ENCODE data around the gene DNAJC13. TPM values are rescaled to one million over a fixed set of nuclear protein-coding genes. Genes with fewer than 3 reads are reported as not detected.

The DNAJC13 gene
- total RNA-seq, 1 donor from 2014 or later, result 34.2 TPM

DNA sequence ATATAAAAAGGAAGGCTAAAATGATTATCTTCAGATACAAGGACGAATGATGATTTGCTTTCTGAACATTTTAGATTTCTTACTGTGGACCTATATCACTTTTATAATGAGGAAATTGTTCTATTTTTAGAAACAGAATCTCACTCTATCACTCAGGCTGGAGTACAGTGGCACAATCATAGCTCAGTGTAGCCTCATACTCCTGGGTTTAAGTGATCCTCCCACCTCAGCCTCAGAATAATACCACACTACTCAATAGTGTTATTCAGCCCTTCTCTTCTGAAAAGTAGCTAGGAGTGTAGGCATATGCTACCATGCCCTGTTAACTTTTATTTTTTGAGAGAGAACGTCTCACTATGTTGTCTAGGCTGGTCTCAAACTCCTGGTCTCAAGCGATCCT is 15.8 kb downstream of the DNAJC13 start:
- TF ChIP-seq, protein P1, sequence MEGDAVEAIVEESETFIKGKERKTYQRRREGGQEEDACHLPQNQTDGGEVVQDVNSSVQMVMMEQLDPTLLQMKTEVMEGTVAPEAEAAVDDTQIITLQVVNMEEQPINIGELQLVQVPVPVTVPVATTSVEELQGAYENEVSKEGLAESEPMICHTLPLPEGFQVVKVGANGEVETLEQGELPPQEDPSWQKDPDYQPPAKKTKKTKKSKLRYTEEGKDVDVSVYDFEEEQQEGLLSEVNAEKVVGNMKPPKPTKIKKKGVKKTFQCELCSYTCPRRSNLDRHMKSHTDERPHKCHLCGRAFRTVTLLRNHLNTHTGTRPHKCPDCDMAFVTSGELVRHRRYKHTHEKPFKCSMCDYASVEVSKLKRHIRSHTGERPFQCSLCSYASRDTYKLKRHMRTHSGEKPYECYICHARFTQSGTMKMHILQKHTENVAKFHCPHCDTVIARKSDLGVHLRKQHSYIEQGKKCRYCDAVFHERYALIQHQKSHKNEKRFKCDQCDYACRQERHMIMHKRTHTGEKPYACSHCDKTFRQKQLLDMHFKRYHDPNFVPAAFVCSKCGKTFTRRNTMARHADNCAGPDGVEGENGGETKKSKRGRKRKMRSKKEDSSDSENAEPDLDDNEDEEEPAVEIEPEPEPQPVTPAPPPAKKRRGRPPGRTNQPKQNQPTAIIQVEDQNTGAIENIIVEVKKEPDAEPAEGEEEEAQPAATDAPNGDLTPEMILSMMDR (IDR thresholded peaks at IDR 0.05; ENCODE audit: insufficient read depth, low read length, severe bottlenecking), result no peak
- FAIRE-seq (no peak), DNase-seq (ENCODE audit: low read depth) (no peak)
- H3K36me3 ChIP-seq (ENCODE audit: control insufficient read depth, insufficient read depth, low read length), result no peaks in the 10 kb centered on the region
- no peak overlapping the region for H3K4me3 ChIP-seq (ENCODE audit: low read depth, low read length)
- H3K27me3 ChIP-seq (ENCODE audit: control insufficient read depth, insufficient read depth, low read length), result no peaks in the 10 kb centered on the region

DNA sequence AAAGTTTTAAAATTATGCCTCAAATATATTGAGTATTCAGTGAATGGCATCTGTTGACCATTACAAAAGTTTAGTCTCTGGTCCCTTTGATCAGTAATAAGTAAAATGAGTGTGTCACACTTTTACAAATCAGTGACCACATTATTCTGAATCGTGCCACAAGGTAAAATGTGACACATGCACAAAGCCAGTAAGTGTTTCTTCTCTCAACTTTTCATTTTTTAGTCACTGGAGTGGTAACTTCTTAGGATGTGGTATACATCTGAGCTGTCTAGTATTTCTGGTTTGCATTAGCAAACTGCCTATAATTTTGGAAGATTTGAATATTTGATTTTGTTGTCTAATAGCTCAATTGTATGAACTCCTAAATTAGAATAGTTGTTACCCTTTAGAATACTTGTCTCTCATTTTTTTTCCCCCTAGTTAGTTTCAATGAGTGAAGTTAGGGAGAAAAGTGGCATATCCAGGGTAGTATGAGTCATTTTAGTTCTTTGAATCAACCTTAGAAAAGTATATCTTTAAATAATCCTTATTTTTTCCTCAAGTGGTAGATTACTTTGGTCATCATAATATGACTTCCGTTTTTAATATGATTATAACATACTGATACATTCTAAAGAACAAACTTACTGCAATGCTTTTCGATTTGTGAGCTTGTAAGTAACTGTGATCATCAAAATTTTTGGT is 18.1 kb downstream of the DNAJC13 start:
- no peaks in the 10 kb centered on the region for H3K36me3 ChIP-seq (ENCODE audit: control insufficient read depth, insufficient read depth, low read length)
- no peaks in the 10 kb centered on the region for H3K27me3 ChIP-seq (ENCODE audit: control insufficient read depth, insufficient read depth, low read length)
- DNase-seq (ENCODE audit: low read depth) (no peak), FAIRE-seq (no peak)
- TF ChIP-seq, protein P1 (IDR thresholded peaks at IDR 0.05; ENCODE audit: insufficient read depth, low read length, severe bottlenecking), result no peak
- H3K4me3 ChIP-seq (ENCODE audit: low read depth, low read length), result no peak overlapping the region

DNA sequence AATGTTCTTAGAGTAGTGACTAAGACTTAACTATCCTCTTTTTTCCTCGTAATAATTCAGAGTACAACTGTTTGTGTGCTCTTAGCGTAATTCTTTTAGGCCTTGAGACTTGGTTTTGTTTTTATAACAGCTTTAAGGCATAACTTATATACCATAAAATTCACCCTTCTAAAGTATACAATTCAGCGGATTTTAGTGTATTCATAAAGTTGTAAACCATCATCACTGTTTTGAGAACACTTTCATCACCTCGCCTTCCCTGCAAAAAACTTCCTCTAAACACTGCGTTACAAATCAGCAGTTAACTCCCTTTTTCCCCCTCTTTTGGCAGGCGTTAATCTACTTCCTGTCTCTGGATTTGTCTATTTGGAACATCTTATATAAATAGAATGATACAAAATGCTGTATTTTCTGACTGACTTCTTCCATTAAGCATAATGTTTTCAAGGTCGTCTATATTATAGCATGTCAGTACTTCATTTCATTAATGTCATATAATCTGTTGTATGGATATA is 18.7 kb downstream of the DNAJC13 start:
- Histone ChIP-seq H3K4me3 (ENCODE audit: low read depth, low read length) (no peak overlapping the region), H3K36me3 (ENCODE audit: control insufficient read depth, insufficient read depth, low read length) (no peaks in the 10 kb centered on the region), H3K27me3 (ENCODE audit: control insufficient read depth, insufficient read depth, low read length) (no peaks in the 10 kb centered on the region)
- TF ChIP-seq, protein P1 (IDR thresholded peaks at IDR 0.05; ENCODE audit: insufficient read depth, low read length, severe bottlenecking), result no peak
- DNase-seq (ENCODE audit: low read depth) (no peak), FAIRE-seq (no peak)

DNA sequence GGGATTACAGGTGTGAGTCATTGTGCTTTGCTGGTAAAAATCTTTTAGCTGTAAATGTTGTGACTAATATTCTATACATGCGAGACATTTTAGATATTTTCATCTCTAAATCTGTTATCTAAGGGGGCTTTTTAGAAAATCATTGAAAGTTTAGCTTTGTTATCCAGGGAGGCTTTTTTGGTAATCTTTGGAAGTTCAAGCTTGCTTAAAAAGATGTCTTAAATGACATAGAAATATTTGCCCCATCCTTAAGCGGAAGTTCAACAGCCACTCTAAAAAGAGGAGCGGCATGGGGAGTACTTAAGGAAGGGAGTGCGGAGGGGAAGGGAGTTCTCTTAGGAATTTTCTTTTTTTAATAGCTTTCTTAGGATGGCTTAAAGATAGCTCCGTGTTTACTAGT is 26.1 kb downstream of the DNAJC13 start:
- H3K4me3 ChIP-seq (ENCODE audit: low read depth, low read length), result no peak overlapping the region
- DNase-seq (ENCODE audit: low read depth) (no peak), FAIRE-seq (no peak)
- TF ChIP-seq, protein P1 (IDR thresholded peaks at IDR 0.05; ENCODE audit: insufficient read depth, low read length, severe bottlenecking), result no peak
- no peaks in the 10 kb centered on the region for H3K36me3 ChIP-seq (ENCODE audit: control insufficient read depth, insufficient read depth, low read length)
- no peaks in the 10 kb centered on the region for H3K27me3 ChIP-seq (ENCODE audit: control insufficient read depth, insufficient read depth, low read length)

DNA sequence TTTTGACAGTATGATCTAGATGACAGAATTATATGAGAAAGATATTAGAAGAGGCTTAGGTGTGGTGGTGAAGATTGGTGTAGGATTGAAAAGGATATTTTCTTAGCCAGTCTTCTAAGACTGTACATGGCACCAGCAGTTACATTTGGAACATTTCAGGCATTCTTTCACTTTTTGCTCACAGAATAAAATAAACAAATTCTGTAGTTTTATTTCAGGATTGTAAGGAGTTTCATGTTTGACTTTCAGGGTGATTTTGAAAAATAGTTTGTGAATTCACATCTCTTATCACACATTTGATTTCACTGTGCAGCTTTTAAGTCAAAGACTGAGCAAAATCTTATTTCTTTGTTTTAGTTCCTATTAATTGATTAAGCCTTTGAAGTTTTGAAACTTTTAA is 27.1 kb downstream of the DNAJC13 start:
- FAIRE-seq, result no peak
- Histone ChIP-seq H3K36me3 (ENCODE audit: control insufficient read depth, insufficient read depth, low read length) (no peaks in the 10 kb centered on the region), H3K4me3 (ENCODE audit: low read depth, low read length) (no peak overlapping the region), H3K27me3 (ENCODE audit: control insufficient read depth, insufficient read depth, low read length) (no peaks in the 10 kb centered on the region)
- no peak for DNase-seq (ENCODE audit: low read depth)
- TF ChIP-seq, protein P1 (IDR thresholded peaks at IDR 0.05; ENCODE audit: insufficient read depth, low read length, severe bottlenecking), result no peak

DNA sequence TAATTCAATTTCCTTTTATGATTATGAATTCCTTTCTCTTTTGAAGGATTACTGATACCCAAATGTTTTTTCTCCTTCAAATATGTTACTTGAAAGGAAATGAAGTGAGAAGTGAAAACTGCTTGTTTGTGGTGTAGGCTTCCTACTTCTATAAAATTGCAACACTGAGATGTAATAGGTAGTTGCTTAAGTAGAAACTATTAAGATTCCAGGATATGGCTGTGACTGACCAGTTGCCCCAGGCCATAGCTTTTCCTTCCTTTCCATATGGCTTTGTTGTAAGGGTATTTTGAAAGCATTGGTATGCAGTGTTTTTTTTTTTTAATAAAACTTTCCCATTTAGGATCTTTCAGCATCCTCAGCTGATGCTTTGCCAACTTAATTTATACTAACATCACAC is 28.5 kb downstream of the DNAJC13 start:
- Histone ChIP-seq H3K27me3 (ENCODE audit: control insufficient read depth, insufficient read depth, low read length) (no peaks in the 10 kb centered on the region), H3K4me3 (ENCODE audit: low read depth, low read length) (no peak overlapping the region), H3K36me3 (ENCODE audit: control insufficient read depth, insufficient read depth, low read length) (peaks cover under 1% of the 10 kb centered on the region)
- TF ChIP-seq, protein P1 (IDR thresholded peaks at IDR 0.05; ENCODE audit: insufficient read depth, low read length, severe bottlenecking), result no peak
- FAIRE-seq (no peak), DNase-seq (ENCODE audit: low read depth) (peak; percentile 80)
